ENCODE results near the gene PRKCZ.

- no peak for TF ChIP-seq EZH2 (IDR thresholded peaks at IDR 0.05; ENCODE audit: insufficient read depth, low read length)
- TF ChIP-seq, protein P1, sequence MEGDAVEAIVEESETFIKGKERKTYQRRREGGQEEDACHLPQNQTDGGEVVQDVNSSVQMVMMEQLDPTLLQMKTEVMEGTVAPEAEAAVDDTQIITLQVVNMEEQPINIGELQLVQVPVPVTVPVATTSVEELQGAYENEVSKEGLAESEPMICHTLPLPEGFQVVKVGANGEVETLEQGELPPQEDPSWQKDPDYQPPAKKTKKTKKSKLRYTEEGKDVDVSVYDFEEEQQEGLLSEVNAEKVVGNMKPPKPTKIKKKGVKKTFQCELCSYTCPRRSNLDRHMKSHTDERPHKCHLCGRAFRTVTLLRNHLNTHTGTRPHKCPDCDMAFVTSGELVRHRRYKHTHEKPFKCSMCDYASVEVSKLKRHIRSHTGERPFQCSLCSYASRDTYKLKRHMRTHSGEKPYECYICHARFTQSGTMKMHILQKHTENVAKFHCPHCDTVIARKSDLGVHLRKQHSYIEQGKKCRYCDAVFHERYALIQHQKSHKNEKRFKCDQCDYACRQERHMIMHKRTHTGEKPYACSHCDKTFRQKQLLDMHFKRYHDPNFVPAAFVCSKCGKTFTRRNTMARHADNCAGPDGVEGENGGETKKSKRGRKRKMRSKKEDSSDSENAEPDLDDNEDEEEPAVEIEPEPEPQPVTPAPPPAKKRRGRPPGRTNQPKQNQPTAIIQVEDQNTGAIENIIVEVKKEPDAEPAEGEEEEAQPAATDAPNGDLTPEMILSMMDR (IDR thresholded peaks at IDR 0.05; ENCODE audit: insufficient read depth, low read depth, low read length) = no peak
Measured at GRCh38 chr1:2029561-2029960, 20.6 kb upstream of the PRKCZ start.

All from astrocyte (in vitro differentiated cells and primary cell).